Thyroid gland (tissue), 4 donors: ENCODE results near the gene ETV7.

Experiments
- CTCF ChIP-seq, 6 experiments: fragments of 200-600 bp in 3 of 6; fragments of 450-650 bp in 3 of 6; sonication (generic) in 3 of 6; IDR thresholded peaks; one replicate each; pipeline ENCODE4 v1.5.1; 2016 to 2019; ENCODE audit warnings: antibody characterized with exemption in 6 of 6, mild to moderate bottlenecking in 2 of 6, inconsistent platforms in 1 of 6, moderate library complexity in 1 of 6
- POLR2A ChIP-seq, 2 donors: fragments of 450-650 bp; IDR thresholded peaks; one replicate each; pipeline ENCODE4 v1.6.1; 2017; ENCODE audit warnings: antibody characterized with exemption in 2 of 2, mild to moderate bottlenecking in 2 of 2, moderate library complexity in 1 of 2

DNA sequence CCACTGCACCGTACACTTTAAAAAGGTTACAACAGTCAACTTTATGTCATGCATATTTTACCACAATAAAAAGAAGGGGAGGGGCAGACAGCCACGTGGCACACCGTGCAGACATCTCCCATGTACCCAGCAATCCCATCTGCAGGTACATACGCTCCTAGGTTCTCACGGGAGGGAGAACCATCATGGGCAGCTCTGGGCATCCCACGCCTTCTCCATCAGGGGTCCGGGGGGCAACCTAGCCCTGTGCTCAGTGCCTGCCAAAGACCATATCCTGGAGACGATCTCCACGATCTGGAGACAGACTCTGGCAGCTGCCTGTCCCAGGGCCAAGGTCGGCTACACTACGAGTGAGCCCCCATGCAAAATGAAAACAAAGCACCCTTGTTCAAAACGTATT is 48.3 kb downstream of the ETV7 start:
- TF ChIP-seq POLR2A (IDR thresholded peaks at IDR 0.05) (no peak), CTCF (IDR thresholded peaks at IDR 0.05) (no peak)
